Measurements from ENCODE around the gene PTPRK. TPM values are rescaled to one million over a fixed set of nuclear protein-coding genes. Genes with fewer than 3 reads are reported as not detected.

The PTPRK gene
- total and polyA plus RNA-seq, 2 of the 8 experiments (the other 6 are each of a cell fraction or from before 2014, with no cell fraction given): 11.4 to 47.3 TPM

- H2BK5ac ChIP-seq (ENCODE audit: low read depth, low read length): no peak overlapping the region
- no peak for TF ChIP-seq SIX5 (IDR thresholded peaks at IDR 0.05; ENCODE audit: low read depth, low read length)
- TF ChIP-seq EZH2 (IDR thresholded peaks at IDR 0.05; ENCODE audit: low read depth, low read length, severe bottlenecking): no peak
Measured at GRCh38 chr6:128487746-128488145, 32.7 kb downstream of the PTPRK start.

More at GRCh38 chr6:128487746-128488145, 32.7 kb downstream of the PTPRK start:
- no peak overlapping the region for H2AFZ ChIP-seq (ENCODE audit: low read length)
- H3K27ac ChIP-seq (ENCODE audit: low read depth, low read length): no peak overlapping the region
- no peak overlapping the region for H2BK120ac ChIP-seq (replicated peaks; ENCODE audit: low read depth, low read length)
- H3K18ac ChIP-seq (ENCODE audit: extremely low read depth, low read length): no peak overlapping the region
- H4K91ac ChIP-seq (replicated peaks; ENCODE audit: insufficient read length, low read length): no peak overlapping the region
- no peaks in the 10 kb centered on the region; the same call in 1 of the 2 replicates for H3K79me1 ChIP-seq (ENCODE audit: low read depth, low read length)
- no peak overlapping the region for H3K9ac ChIP-seq (replicated peaks in 1 of 4; ENCODE audit: extremely low read depth in 1 of 4, low read depth in 3 of 4, low read length in 3 of 4)
- H4K20me1 ChIP-seq (replicated peaks in 1 of 2; ENCODE audit: control insufficient read depth in 1 of 2, insufficient read depth in 2 of 2, low read length in 2 of 2): peaks cover 6 to 9% of the 10 kb centered on the region in 2 experiments
- H3K56ac ChIP-seq (replicated peaks; ENCODE audit: insufficient read length, low read depth, low read length): no peak overlapping the region
- no peak overlapping the region for H2BK20ac ChIP-seq (ENCODE audit: low read length)
- no peak overlapping the region for H2AK5ac ChIP-seq (ENCODE audit: low read depth, low read length)
- no peak overlapping the region for H3K4ac ChIP-seq (replicated peaks; ENCODE audit: insufficient read length, low read depth, low read length)
- H4K8ac ChIP-seq (ENCODE audit: extremely low read depth, insufficient read depth, low read length): no peak overlapping the region
- peaks cover 0 to 8% (median 4%) of the 10 kb centered on the region in 4 experiments; a peak in 3 of 7 replicates for H3K4me1 ChIP-seq (replicated peaks in 1 of 4; ENCODE audit: control insufficient read depth in 3 of 4, insufficient read depth in 4 of 4, low read length in 3 of 4)
- no peaks in the 10 kb centered on the region for H3K9me3 ChIP-seq (ENCODE audit: insufficient read depth in 2 of 2, low read depth in 1 of 2, low read length in 1 of 2)
- WGBS, 2 experiments (ENCODE audit: extremely low coverage in 1 of 2, insufficient coverage in 1 of 2, insufficient read length in 1 of 2, insufficient replicate concordance in 2 of 2, low coverage in 1 of 2, low lambda C conversion rate in 2 of 2, missing lambda C conversion rate in 1 of 2): 92% methylated on average over 3 of the region's 3 CpGs; no CpG with 5 or more reads in 1 of the 2 experiments
- no peaks in the 10 kb centered on the region; a peak in 2 of 8 replicates for H3K36me3 ChIP-seq (ENCODE audit: control insufficient read depth in 2 of 4, insufficient read depth in 4 of 4, low read length in 3 of 4)
- no peaks in the 10 kb centered on the region for H3K23me2 ChIP-seq (ENCODE audit: low read depth, low read length)
- no peak overlapping the region for H4K5ac ChIP-seq (ENCODE audit: insufficient read length, low read depth, low read length)
- ChIA-PET POLR2A (ENCODE audit: partially characterized antibody) (no interaction called here), CTCF (ENCODE audit: partially characterized antibody) (interaction anchor here (1.0 to 1.5 kb wide), 5 partner anchors 11 to 84 kb away, joined by 3 to 7 read pairs (median 3); no protein-coding TSS in a partner anchor)
- no peak overlapping the region for H2BK12ac ChIP-seq (ENCODE audit: low read depth, low read length)
- no peak overlapping the region for H3K4me3 ChIP-seq (ENCODE audit: extremely low read depth in 1 of 4, insufficient read depth in 2 of 4, low read depth in 3 of 4, low read length in 4 of 4)
- H3K79me2 ChIP-seq (ENCODE audit: control insufficient read depth in 1 of 2, insufficient read depth in 2 of 2, low read length in 2 of 2): peaks cover 0 to 70% of the 10 kb centered on the region in 2 experiments; a peak in 2 of 4 replicates
- H3K27me3 ChIP-seq (replicated peaks in 1 of 4; ENCODE audit: control insufficient read depth in 3 of 4, extremely low read depth in 1 of 4, insufficient read depth in 3 of 4, low read length in 3 of 4): no peaks in the 10 kb centered on the region
- no peak for FAIRE-seq
- DNase-seq (ENCODE audit: low read depth in 1 of 2, low spot score in 2 of 2): no peak
- H3K4me2 ChIP-seq (ENCODE audit: insufficient read depth in 1 of 2, low read depth in 2 of 2, low read length in 2 of 2): no peak overlapping the region
- no peak overlapping the region for H3K14ac ChIP-seq (ENCODE audit: insufficient read length)
- no peak overlapping the region for H3K23ac ChIP-seq (ENCODE audit: insufficient read length)
- no peak overlapping the region for H2BK15ac ChIP-seq (ENCODE audit: low read length)
